Measurements from ENCODE around the gene ACTN1. TPM values are rescaled to one million over a fixed set of nuclear protein-coding genes. Genes with fewer than 3 reads are reported as not detected.
A peak's percentile ranks its signal among the peaks of the same experiment; 100 is the strongest.

ACTN1 gene
- total RNA-seq, 4 donors from 2014 or later: 118 to 145 (median 131) TPM

DNA sequence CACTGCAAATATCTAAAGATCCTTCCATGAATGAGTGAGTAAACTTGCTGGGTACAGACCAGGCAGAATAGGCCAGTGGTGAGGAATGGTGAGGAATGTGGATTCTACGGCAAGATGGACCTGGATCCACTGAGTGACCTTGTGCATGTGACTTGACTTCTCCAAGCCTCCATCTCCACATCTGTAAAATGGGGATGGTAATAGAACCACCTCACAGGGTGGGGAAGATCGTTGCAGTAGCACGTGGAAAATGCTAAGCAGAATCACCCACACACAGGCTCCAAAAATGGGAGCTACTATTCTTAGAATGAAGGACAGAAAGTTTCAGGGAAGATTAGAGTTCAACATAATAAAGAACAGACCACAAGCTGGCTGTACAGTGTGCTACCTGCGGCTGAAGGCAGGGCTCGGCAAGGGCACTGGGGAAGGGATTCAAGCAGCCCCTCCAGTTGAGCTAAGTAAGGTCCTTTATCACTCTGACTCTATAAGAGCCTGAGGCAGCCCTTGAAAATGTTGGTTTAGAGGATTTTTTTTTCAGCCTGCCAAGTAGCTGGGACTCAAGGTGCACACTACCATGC lies 47.5 kb downstream of the ACTN1 start:
- Histone ChIP-seq H3K4me1 (peaks cover 21 to 91% (median 49%) of the 10 kb centered on the region in 3 donors), H3K27ac (peak overlapping the region; percentile 61 to 93 (median 84)), H3K36me3 (no peaks in the 10 kb centered on the region), H3K27me3 (no peaks in the 10 kb centered on the region), H3K4me3 (no peak overlapping the region), H3K9me3 (peaks cover 0 to 2% (median 0%) of the 10 kb centered on the region in 3 donors)
- TF ChIP-seq POLR2A (IDR thresholded peaks at IDR 0.05): no peak
- TF ChIP-seq CTCF (IDR thresholded peaks at IDR 0.05): no peak
- intact Hi-C loops (cut with DNase I): no loop called here
- DNase-seq: no peak
- WGBS, 2 donors: 80 to 83% methylated on average over 5 of the region's 5 CpGs

DNA sequence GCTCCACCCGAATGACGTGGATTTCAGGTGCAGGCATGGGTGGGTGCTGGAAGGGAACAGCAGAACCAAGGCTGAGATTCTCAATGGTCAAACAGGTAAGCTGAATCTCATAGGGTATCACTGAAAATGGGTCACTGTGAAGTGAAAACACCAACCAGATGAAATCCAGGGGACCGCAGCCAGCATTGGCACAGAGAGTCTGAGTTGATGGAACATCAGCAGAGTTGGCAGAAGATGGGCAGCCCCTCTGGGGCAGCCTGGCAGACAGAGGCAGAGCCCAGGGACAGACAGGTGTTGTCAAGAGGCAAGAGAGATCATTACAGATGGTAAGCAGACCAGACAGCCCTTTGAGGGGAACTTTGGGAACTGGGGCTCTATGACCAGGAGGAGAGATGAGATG lies 48.0 kb downstream of the ACTN1 start:
- 72 to 84% methylated on average over 3 of the region's 3 CpGs for WGBS, 2 donors
- peaks cover 16 to 86% (median 44%) of the 10 kb centered on the region in 3 donors for H3K4me1 ChIP-seq
- H3K27me3 ChIP-seq: no peaks in the 10 kb centered on the region
- TF ChIP-seq POLR2A (IDR thresholded peaks at IDR 0.05) (no peak), CTCF (IDR thresholded peaks at IDR 0.05) (no peak)
- H3K9me3 ChIP-seq: peaks cover 0 to 7% (median 0%) of the 10 kb centered on the region in 3 donors
- H3K4me3 ChIP-seq: no peak overlapping the region
- intact Hi-C loops (cut with DNase I): no loop called here
- no peak for DNase-seq
- peak overlapping the region in 3 of 4 donors; percentile 79 to 93 (median 90) for H3K27ac ChIP-seq
- H3K36me3 ChIP-seq: no peaks in the 10 kb centered on the region

DNA sequence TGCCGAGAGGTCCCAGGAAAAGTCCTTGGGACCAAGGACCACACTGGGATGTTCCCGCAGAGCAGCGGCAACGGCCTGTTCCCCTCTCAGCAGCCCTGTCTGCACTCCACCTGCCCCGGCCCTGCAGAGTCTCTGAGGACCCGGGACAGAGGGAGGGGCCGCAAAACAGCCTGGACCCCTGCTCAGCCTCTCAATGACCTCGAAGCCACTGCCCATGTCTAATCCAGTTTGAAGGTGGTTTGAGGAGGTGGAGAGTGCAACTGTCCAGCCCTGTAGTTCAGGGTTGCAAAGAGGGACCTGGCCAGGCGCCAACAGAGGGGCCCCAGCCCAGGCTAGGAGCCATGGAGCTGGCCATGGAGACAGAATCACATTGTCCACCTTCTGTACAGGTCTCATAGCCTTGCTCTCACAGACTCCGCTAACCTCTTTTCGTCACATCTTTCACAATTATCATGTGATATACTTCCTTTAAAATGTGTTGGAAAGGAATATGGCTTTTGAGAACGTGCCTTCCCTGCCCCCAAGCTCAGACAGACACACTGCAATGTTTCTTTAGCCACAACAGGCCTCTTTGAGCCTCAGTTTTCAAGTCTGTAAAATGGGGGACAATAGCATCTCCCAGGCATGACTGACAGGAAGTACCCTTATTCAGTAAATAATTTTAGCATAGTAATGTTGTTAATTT lies 49.3 kb downstream of the ACTN1 start:
- intact Hi-C loops (cut with DNase I): no loop called here
- TF ChIP-seq CTCF (IDR thresholded peaks at IDR 0.05) (no peak), POLR2A (IDR thresholded peaks at IDR 0.05) (no peak)
- Histone ChIP-seq H3K36me3 (peaks cover 0 to 12% (median 0%) of the 10 kb centered on the region in 3 donors), H3K27ac (peak overlapping the region in 3 of 4 donors; percentile 79 to 93 (median 90)), H3K4me3 (no peak overlapping the region), H3K9me3 (peaks cover 0 to 7% (median 0%) of the 10 kb centered on the region in 3 donors), H3K4me1 (peaks cover 10 to 77% (median 34%) of the 10 kb centered on the region in 3 donors), H3K27me3 (no peaks in the 10 kb centered on the region)
- no peak for DNase-seq
- WGBS, 2 donors: 65 to 85% methylated on average over 3 to 11 of the region's 12 CpGs

- H3K4me1 ChIP-seq: peaks cover 10 to 77% (median 29%) of the 10 kb centered on the region in 3 donors
- DNase-seq: no peak
- peaks cover 0 to 19% (median 0%) of the 10 kb centered on the region in 3 donors for H3K36me3 ChIP-seq
- peaks cover 0 to 7% (median 0%) of the 10 kb centered on the region in 3 donors for H3K9me3 ChIP-seq
- no peak overlapping the region for H3K4me3 ChIP-seq
- TF ChIP-seq CTCF (IDR thresholded peaks at IDR 0.05) (no peak), POLR2A (IDR thresholded peaks at IDR 0.05) (no peak)
- intact Hi-C loops (cut with DNase I): no loop called here
- H3K27ac ChIP-seq: peak overlapping the region in 3 of 4 donors; percentile 79 to 93 (median 90)
- H3K27me3 ChIP-seq: no peaks in the 10 kb centered on the region
- 62 to 76% methylated on average over 12 to 14 of the region's 22 CpGs for WGBS, 2 donors
Observed at GRCh38 chr14:68928770-68929550, 50.1 kb downstream of the ACTN1 start.

Measured in esophagus squamous epithelium (tissue), 5 donors.